Upper lobe of right lung (tissue), 1 donor: ENCODE data around the gene MC4R. TPM values are rescaled to one million over a fixed set of nuclear protein-coding genes. Genes with fewer than 3 reads are reported as not detected.

Experiments
- ATAC-seq: fragments of 200-7000 bp; cut with Tn5 transposase; one replicate; pipeline ENCODE4 v1.9.1; 2020; ENCODE audit warnings: mild to moderate bottlenecking, moderate library complexity
- DNase-seq: peaks from one replicate; pipeline ENCODE4 v3.0.0-alpha.2; 2020
- H3K27ac ChIP-seq: fragments of 200-600 bp; one replicate; pipeline ENCODE4 v1.8.0; 2022
- H3K27me3 ChIP-seq: fragments of 200-600 bp; one replicate; pipeline ENCODE4 v1.8.0; 2022; ENCODE audit warnings: mild to moderate bottlenecking
- H3K36me3 ChIP-seq: fragments of 200-600 bp; one replicate; pipeline ENCODE4 v1.8.0; 2022
- H3K4me1 ChIP-seq: fragments of 200-600 bp; one replicate; pipeline ENCODE4 v1.8.0; 2022
- H3K4me3 ChIP-seq: fragments of 200-600 bp; one replicate; pipeline ENCODE4 v1.8.0; 2022; ENCODE audit warnings: mild to moderate bottlenecking
- H3K9me3 ChIP-seq: fragments of 200-600 bp; one replicate; pipeline ENCODE4 v1.8.0; 2022
- intact Hi-C: fragments of 100-400 bp; cut with DNase I; formaldehyde crosslinking; loops from one replicate; pipeline ENCODE4 v1.11.0; 2022
- total RNA-seq: library from RNA; stranded (reverse); fragmentation: NEBNext Ultra II Directional; extraction: Animal tissue kit (Norgen Biotek cat#: 25700); gene quantifications from one replicate; pipeline ENCODE4 v1.2.1, GENCODE V29; 2021
- TF ChIP-seq, protein P1 (sequence below): fragments of 200-600 bp; IDR thresholded peaks from one replicate; pipeline ENCODE4 v1.8.0; 2022; ENCODE audit warnings: antibody characterized with exemption
- donor health status: DM: no; HTN: yes; CAD: no; lungs with severe emphysema.

The MC4R gene
- total RNA-seq, 1 donor from 2014 or later = not detected

DNA sequence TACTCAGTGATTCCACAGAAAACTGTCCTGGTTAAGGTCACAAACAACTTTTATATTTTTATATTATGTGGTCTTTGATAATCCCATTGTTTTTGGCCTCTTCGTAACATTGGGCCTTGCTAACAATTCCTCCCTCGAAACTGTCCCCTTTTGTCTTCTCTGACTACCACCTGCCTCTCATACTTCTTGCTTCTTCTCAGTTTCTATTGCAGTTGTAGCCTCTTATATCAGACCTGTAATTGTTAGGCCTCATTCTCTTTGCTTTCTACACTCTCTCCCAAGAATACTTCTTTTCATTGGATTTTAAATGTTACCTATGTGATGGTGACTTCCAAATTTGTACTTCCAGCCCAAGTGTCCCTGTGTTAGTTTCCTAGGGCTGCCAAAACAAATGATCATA, 44.7 kb downstream of the MC4R start:
- intact Hi-C loops = no loop called here
- Histone ChIP-seq H3K36me3 (no peaks in the 10 kb centered on the region), H3K9me3 (no peaks in the 10 kb centered on the region), H3K4me3 (no peak overlapping the region), H3K4me1 (no peaks in the 10 kb centered on the region), H3K27me3 (no peaks in the 10 kb centered on the region), H3K27ac (no peak overlapping the region)
- TF ChIP-seq, protein P1, sequence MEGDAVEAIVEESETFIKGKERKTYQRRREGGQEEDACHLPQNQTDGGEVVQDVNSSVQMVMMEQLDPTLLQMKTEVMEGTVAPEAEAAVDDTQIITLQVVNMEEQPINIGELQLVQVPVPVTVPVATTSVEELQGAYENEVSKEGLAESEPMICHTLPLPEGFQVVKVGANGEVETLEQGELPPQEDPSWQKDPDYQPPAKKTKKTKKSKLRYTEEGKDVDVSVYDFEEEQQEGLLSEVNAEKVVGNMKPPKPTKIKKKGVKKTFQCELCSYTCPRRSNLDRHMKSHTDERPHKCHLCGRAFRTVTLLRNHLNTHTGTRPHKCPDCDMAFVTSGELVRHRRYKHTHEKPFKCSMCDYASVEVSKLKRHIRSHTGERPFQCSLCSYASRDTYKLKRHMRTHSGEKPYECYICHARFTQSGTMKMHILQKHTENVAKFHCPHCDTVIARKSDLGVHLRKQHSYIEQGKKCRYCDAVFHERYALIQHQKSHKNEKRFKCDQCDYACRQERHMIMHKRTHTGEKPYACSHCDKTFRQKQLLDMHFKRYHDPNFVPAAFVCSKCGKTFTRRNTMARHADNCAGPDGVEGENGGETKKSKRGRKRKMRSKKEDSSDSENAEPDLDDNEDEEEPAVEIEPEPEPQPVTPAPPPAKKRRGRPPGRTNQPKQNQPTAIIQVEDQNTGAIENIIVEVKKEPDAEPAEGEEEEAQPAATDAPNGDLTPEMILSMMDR = no peak
- ATAC-seq = no peak
- DNase-seq = no peak

DNA sequence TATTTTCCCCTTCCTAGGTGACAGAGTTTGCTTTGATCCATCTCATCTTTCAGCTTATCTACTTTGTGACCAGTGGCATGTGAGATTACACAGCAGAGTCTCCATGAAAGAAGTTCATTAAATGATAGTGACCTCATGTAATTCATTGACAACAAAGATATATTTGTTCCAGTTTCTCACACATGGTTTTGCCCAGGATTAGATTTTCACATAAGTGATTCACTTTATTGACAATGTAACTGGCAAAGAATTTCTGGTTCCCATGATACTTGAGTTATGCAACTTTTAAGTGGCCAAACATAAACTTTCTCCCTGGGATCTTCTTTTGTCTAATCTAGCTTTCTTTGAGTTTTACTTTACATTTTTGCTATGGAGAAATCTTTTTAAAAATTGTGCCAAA, 50.0 kb downstream of the MC4R start:
- DNase-seq (no peak), ATAC-seq (no peak)
- Histone ChIP-seq H3K27ac (no peak overlapping the region), H3K27me3 (no peaks in the 10 kb centered on the region), H3K9me3 (no peaks in the 10 kb centered on the region), H3K4me1 (no peaks in the 10 kb centered on the region), H3K4me3 (no peak overlapping the region), H3K36me3 (no peaks in the 10 kb centered on the region)
- intact Hi-C loops = no loop called here
- TF ChIP-seq, protein P1 = no peak
